ENCODE measurements around the gene TMEM59L. TPM values are rescaled to one million over a fixed set of nuclear protein-coding genes. Genes with fewer than 3 reads are reported as not detected.

Gene TMEM59L
- total and polyA plus RNA-seq, 9 of the 15 experiments (the other 6 are each of a cell fraction or from before 2014, with no cell fraction given), result 0.37 TPM; not detected in 8

GRCh38 chr19:18571564-18572344, 40.9 kb upstream of the TMEM59L start, which contains the start of gene UBA52 (continued):
- TF ChIP-seq TARDBP (IDR thresholded peaks at IDR 0.05) (peak; percentile 19; the same call in 1 of the 2 replicates), TEAD4 (IDR thresholded peaks at IDR 0.05; ENCODE audit: low read length) (0 out of 2 replicates have a peak, but pooled peaks have one; percentile 4), TEAD4 (CRISPR knock-in tag; IDR thresholded peaks at IDR 0.05; ENCODE audit: borderline replicate concordance) (no peak), POLR2A (conservative IDR thresholded peaks at IDR 0.05) (peak; percentile 98), ZNF408 (CRISPR knock-in tag; IDR thresholded peaks at IDR 0.05; ENCODE audit: low read depth) (no peak), HNRNPH1 (optimal IDR thresholded peaks at IDR 0.05; ENCODE audit: low read depth, low read length) (peak; percentile 56), FIP1L1 (IDR thresholded peaks at IDR 0.05; ENCODE audit: low read depth, low read length, poor library complexity, severe bottlenecking) (peak; percentile 90), SIX5 (IDR thresholded peaks at IDR 0.05; ENCODE audit: borderline replicate concordance in 1 of 2, insufficient read depth in 1 of 2, low read depth in 1 of 2, low read length in 2 of 2) (peak; percentile 63 to 69; a peak in 3 of 4 replicates), ZNF76 (CRISPR knock-in tag; IDR thresholded peaks at IDR 0.05; ENCODE audit: borderline replicate concordance) (no peak), TAF1 (IDR thresholded peaks at IDR 0.05; ENCODE audit: control insufficient read depth, extremely low read depth, insufficient read depth, low read length, severe bottlenecking) (peak; percentile 98), NEUROD1 (IDR thresholded peaks at IDR 0.05; ENCODE audit: borderline replicate concordance, low read depth, low read length, partially characterized antibody) (peak; percentile 77), CCNT2 (IDR thresholded peaks at IDR 0.05; ENCODE audit: borderline replicate concordance, extremely low read depth, insufficient read length, low read depth, low read length) (peak; percentile 95), ZFP91 (CRISPR knock-in tag; IDR thresholded peaks at IDR 0.05) (no peak), E2F4 (CRISPR knock-in tag; IDR thresholded peaks at IDR 0.05; ENCODE audit: low read depth) (no peak), TSC22D4 (tag; IDR thresholded peaks at IDR 0.05) (no peak), KLF6 (CRISPR knock-in tag; IDR thresholded peaks at IDR 0.05; ENCODE audit: borderline replicate concordance) (peak; percentile 94; the same call in 1 of the 2 replicates), HCFC1 (IDR thresholded peaks at IDR 0.05; ENCODE audit: low read depth, low read length) (peak; percentile 96), ZNF212 (CRISPR knock-in tag; IDR thresholded peaks at IDR 0.05) (peak; percentile 41; the same call in 1 of the 2 replicates), DIDO1 (tag; IDR thresholded peaks at IDR 0.05; ENCODE audit: low read depth) (no peak), GTF2F1 (IDR thresholded peaks at IDR 0.05; ENCODE audit: low read depth, low read length) (peak; percentile 67; the same call in 1 of the 2 replicates)
- TF ChIP-seq, protein P1, sequence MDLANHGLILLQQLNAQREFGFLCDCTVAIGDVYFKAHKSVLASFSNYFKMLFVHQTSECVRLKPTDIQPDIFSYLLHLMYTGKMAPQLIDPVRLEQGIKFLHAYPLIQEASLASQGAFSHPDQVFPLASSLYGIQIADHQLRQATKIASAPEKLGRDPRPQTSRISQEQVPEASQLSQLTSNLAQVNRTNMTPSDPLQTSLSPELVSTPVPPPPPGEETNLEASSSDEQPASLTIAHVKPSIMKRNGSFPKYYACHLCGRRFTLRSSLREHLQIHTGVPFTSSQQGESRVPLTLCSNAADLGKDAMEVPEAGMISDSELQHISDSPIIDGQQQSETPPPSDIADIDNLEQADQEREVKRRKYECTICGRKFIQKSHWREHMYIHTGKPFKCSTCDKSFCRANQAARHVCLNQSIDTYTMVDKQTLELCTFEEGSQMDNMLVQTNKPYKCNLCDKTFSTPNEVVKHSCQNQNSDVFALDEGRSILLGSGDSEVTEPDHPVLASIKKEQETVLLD (IDR thresholded peaks at IDR 0.05), result peak; percentile 72; the same call in 1 of the 2 replicates
- TF ChIP-seq, protein P2, sequence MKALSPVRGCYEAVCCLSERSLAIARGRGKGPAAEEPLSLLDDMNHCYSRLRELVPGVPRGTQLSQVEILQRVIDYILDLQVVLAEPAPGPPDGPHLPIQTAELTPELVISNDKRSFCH (CRISPR knock-in tag; IDR thresholded peaks at IDR 0.05), result no peak
- TF ChIP-seq, protein P2 (tag; IDR thresholded peaks at IDR 0.05), result no peak; the same call in none of the 2 replicates
